ENCODE data around the gene ZSCAN5A. TPM values are rescaled to one million over a fixed set of nuclear protein-coding genes. Genes with fewer than 3 reads are reported as not detected.

ZSCAN5A gene
- total and polyA plus RNA-seq, 2 donors (not counting 1 experiment from before 2014, with no cell fraction given), result 5.2 to 24.8 TPM

- Mint-ChIP-seq H3K4me1 (no peaks in the 10 kb centered on the region), H3K9me3 (ENCODE audit: insufficient read depth) (no peaks in the 10 kb centered on the region), H3K27me3 (peaks cover 8% of the 10 kb centered on the region), H3K4me3 (no peak overlapping the region), H3K27ac (no peak overlapping the region)
- H3K9me3 ChIP-seq (ENCODE audit: control extremely low read depth in 1 of 3, control insufficient read depth in 2 of 3, insufficient read depth in 1 of 3, low read length in 2 of 3), result no peaks in the 10 kb centered on the region
- no peaks in the 10 kb centered on the region for H3K4me1 ChIP-seq (ENCODE audit: control insufficient read depth in 2 of 2, insufficient read depth in 2 of 2, low read length in 2 of 2)
- intact Hi-C loops (cut with micrococcal nuclease), result no loop called here
- no peak for ATAC-seq (ENCODE audit: low read depth)
- WGBS (ENCODE audit: insufficient coverage), result 93% methylated on average over 5 of the region's 12 CpGs
- H3K27me3 ChIP-seq (replicated peaks in 1 of 4; ENCODE audit: control extremely low read depth in 1 of 4, control insufficient read depth in 3 of 4, insufficient read depth in 4 of 4, low read length in 3 of 4), result peaks cover 0 to 3% (median 0%) of the 10 kb centered on the region in 4 experiments
- no peaks in the 10 kb centered on the region for H4K20me1 ChIP-seq (ENCODE audit: control insufficient read depth, insufficient read depth, low read length, poor library complexity, severe bottlenecking)
- ChIA-PET CTCF (interaction anchor here (0.7 to 1.2 kb wide), 3 partner anchors 62 to 128 kb away, joined by 3 to 5 read pairs (median 3); no protein-coding TSS in a partner anchor), POLR2A (no interaction called here)
- no peak overlapping the region for H3K27ac ChIP-seq (ENCODE audit: low read length in 2 of 2)
- H2AFZ ChIP-seq (ENCODE audit: insufficient read depth, low read depth, low read length, poor library complexity, severe bottlenecking), result no peak overlapping the region
- H3K9ac ChIP-seq (ENCODE audit: low read length), result no peak overlapping the region
- H3K4me3 ChIP-seq (ENCODE audit: control extremely low read depth in 1 of 5, extremely low read depth in 1 of 5, insufficient read depth in 1 of 5, low read depth in 2 of 5, low read length in 4 of 5), result no peak overlapping the region
- no peaks in the 10 kb centered on the region for H3K79me2 ChIP-seq (ENCODE audit: control insufficient read depth, insufficient read depth, low read length)
- no peak for TF ChIP-seq EZH2 (IDR thresholded peaks at IDR 0.05; ENCODE audit: borderline replicate concordance, insufficient read depth, low read depth, low read length, poor library complexity, severe bottlenecking)
- TF ChIP-seq CTCF (IDR thresholded peaks at IDR 0.05), result no peak
- DNase-seq, result no peak
- no peak overlapping the region for H3K4me2 ChIP-seq (replicated peaks; ENCODE audit: low read depth, low read length, poor library complexity, severe bottlenecking)
- H3K36me3 ChIP-seq (replicated peaks in 1 of 2; ENCODE audit: control extremely low read depth in 1 of 2, control insufficient read depth in 1 of 2, extremely low read depth in 1 of 2, insufficient read depth in 2 of 2, low read length in 1 of 2), result no peaks in the 10 kb centered on the region
Observed at GRCh38 chr19:56193981-56194640, 120.5 kb downstream of the ZSCAN5A start.

- WGBS (ENCODE audit: insufficient coverage), result 89% methylated on average over 8 of the region's 10 CpGs
- no peaks in the 10 kb centered on the region for H3K4me1 Mint-ChIP-seq
- no peaks in the 10 kb centered on the region for H3K9me3 ChIP-seq (ENCODE audit: control extremely low read depth in 1 of 3, control insufficient read depth in 2 of 3, insufficient read depth in 1 of 3, low read length in 2 of 3)
- H3K4me3 Mint-ChIP-seq, result no peak overlapping the region
- no peaks in the 10 kb centered on the region for H3K79me2 ChIP-seq (ENCODE audit: control insufficient read depth, insufficient read depth, low read length)
- H4K20me1 ChIP-seq (ENCODE audit: control insufficient read depth, insufficient read depth, low read length, poor library complexity, severe bottlenecking), result no peaks in the 10 kb centered on the region
- peaks cover 12% of the 10 kb centered on the region for H3K27me3 Mint-ChIP-seq
- H3K36me3 ChIP-seq (replicated peaks in 1 of 2; ENCODE audit: control extremely low read depth in 1 of 2, control insufficient read depth in 1 of 2, extremely low read depth in 1 of 2, insufficient read depth in 2 of 2, low read length in 1 of 2), result no peaks in the 10 kb centered on the region
- no peaks in the 10 kb centered on the region for H3K9me3 Mint-ChIP-seq (ENCODE audit: insufficient read depth)
- H2AFZ ChIP-seq (ENCODE audit: insufficient read depth, low read depth, low read length, poor library complexity, severe bottlenecking), result no peak overlapping the region
- H3K27ac ChIP-seq (ENCODE audit: low read length in 2 of 2), result no peak overlapping the region
- no peak overlapping the region for H3K4me3 ChIP-seq (ENCODE audit: control extremely low read depth in 1 of 5, extremely low read depth in 1 of 5, insufficient read depth in 1 of 5, low read depth in 2 of 5, low read length in 4 of 5)
- no peak overlapping the region for H3K27ac Mint-ChIP-seq
- TF ChIP-seq EZH2 (IDR thresholded peaks at IDR 0.05; ENCODE audit: borderline replicate concordance, insufficient read depth, low read depth, low read length, poor library complexity, severe bottlenecking) (no peak), CTCF (IDR thresholded peaks at IDR 0.05) (no peak)
- no peak overlapping the region for H3K4me2 ChIP-seq (replicated peaks; ENCODE audit: low read depth, low read length, poor library complexity, severe bottlenecking)
- intact Hi-C loops (cut with micrococcal nuclease), result no loop called here
- ATAC-seq (ENCODE audit: low read depth), result no peak
- CTCF ChIA-PET, result no interaction called here
- DNase-seq, result no peak
- H3K9ac ChIP-seq (ENCODE audit: low read length), result no peak overlapping the region
- H3K27me3 ChIP-seq (replicated peaks in 1 of 4; ENCODE audit: control extremely low read depth in 1 of 4, control insufficient read depth in 3 of 4, insufficient read depth in 4 of 4, low read length in 3 of 4), result peaks cover 0 to 3% (median 0%) of the 10 kb centered on the region in 4 experiments
- POLR2A ChIA-PET, result no interaction called here
- no peaks in the 10 kb centered on the region for H3K4me1 ChIP-seq (ENCODE audit: control insufficient read depth in 2 of 2, insufficient read depth in 2 of 2, low read length in 2 of 2)
Observed at GRCh38 chr19:56191711-56192110, 122.9 kb downstream of the ZSCAN5A start.

All from B cell (primary cell).